ENCODE measurements around the gene CPPED1.

- TF ChIP-seq, protein P1, sequence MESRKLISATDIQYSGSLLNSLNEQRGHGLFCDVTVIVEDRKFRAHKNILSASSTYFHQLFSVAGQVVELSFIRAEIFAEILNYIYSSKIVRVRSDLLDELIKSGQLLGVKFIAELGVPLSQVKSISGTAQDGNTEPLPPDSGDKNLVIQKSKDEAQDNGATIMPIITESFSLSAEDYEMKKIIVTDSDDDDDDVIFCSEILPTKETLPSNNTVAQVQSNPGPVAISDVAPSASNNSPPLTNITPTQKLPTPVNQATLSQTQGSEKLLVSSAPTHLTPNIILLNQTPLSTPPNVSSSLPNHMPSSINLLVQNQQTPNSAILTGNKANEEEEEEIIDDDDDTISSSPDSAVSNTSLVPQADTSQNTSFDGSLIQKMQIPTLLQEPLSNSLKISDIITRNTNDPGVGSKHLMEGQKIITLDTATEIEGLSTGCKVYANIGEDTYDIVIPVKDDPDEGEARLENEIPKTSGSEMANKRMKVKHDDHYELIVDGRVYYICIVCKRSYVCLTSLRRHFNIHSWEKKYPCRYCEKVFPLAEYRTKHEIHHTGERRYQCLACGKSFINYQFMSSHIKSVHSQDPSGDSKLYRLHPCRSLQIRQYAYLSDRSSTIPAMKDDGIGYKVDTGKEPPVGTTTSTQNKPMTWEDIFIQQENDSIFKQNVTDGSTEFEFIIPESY (IDR thresholded peaks at IDR 0.05): no peak
- TF ChIP-seq JUND (IDR thresholded peaks at IDR 0.05; ENCODE audit: low read depth, low read length) (no peak), NFIC (IDR thresholded peaks at IDR 0.05; ENCODE audit: low read depth, low read length) (no peak), SRF (IDR thresholded peaks at IDR 0.05; ENCODE audit: low read depth in 2 of 2, low read length in 2 of 2) (no peak), RAD21 (IDR thresholded peaks at IDR 0.05; ENCODE audit: insufficient read depth, low read depth, low read length) (no peak), EZH2 (IDR thresholded peaks at IDR 0.05; ENCODE audit: borderline replicate concordance, control insufficient read depth, low read depth, low read length) (no peak), SMC3 (IDR thresholded peaks at IDR 0.05; ENCODE audit: borderline replicate concordance, low read length) (no peak), TCF7 (IDR thresholded peaks at IDR 0.05; ENCODE audit: borderline replicate concordance) (no peak), FOS (IDR thresholded peaks at IDR 0.05; ENCODE audit: borderline replicate concordance, extremely low read depth, insufficient read length) (no peak), ATF3 (IDR thresholded peaks at IDR 0.05; ENCODE audit: borderline replicate concordance, extremely low read depth, low read depth, low read length) (no peak), SIX5 (IDR thresholded peaks at IDR 0.05; ENCODE audit: low read depth, low read length, severe bottlenecking) (no peak), POLR2AphosphoS5 (IDR thresholded peaks at IDR 0.05; ENCODE audit: low read length) (no peak)
- TF ChIP-seq, protein P2, sequence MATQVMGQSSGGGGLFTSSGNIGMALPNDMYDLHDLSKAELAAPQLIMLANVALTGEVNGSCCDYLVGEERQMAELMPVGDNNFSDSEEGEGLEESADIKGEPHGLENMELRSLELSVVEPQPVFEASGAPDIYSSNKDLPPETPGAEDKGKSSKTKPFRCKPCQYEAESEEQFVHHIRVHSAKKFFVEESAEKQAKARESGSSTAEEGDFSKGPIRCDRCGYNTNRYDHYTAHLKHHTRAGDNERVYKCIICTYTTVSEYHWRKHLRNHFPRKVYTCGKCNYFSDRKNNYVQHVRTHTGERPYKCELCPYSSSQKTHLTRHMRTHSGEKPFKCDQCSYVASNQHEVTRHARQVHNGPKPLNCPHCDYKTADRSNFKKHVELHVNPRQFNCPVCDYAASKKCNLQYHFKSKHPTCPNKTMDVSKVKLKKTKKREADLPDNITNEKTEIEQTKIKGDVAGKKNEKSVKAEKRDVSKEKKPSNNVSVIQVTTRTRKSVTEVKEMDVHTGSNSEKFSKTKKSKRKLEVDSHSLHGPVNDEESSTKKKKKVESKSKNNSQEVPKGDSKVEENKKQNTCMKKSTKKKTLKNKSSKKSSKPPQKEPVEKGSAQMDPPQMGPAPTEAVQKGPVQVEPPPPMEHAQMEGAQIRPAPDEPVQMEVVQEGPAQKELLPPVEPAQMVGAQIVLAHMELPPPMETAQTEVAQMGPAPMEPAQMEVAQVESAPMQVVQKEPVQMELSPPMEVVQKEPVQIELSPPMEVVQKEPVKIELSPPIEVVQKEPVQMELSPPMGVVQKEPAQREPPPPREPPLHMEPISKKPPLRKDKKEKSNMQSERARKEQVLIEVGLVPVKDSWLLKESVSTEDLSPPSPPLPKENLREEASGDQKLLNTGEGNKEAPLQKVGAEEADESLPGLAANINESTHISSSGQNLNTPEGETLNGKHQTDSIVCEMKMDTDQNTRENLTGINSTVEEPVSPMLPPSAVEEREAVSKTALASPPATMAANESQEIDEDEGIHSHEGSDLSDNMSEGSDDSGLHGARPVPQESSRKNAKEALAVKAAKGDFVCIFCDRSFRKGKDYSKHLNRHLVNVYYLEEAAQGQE (IDR thresholded peaks at IDR 0.05; ENCODE audit: low read depth, low read length): no peak
- TF ChIP-seq, protein P3, sequence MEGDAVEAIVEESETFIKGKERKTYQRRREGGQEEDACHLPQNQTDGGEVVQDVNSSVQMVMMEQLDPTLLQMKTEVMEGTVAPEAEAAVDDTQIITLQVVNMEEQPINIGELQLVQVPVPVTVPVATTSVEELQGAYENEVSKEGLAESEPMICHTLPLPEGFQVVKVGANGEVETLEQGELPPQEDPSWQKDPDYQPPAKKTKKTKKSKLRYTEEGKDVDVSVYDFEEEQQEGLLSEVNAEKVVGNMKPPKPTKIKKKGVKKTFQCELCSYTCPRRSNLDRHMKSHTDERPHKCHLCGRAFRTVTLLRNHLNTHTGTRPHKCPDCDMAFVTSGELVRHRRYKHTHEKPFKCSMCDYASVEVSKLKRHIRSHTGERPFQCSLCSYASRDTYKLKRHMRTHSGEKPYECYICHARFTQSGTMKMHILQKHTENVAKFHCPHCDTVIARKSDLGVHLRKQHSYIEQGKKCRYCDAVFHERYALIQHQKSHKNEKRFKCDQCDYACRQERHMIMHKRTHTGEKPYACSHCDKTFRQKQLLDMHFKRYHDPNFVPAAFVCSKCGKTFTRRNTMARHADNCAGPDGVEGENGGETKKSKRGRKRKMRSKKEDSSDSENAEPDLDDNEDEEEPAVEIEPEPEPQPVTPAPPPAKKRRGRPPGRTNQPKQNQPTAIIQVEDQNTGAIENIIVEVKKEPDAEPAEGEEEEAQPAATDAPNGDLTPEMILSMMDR (IDR thresholded peaks at IDR 0.05 in 2 of 3, conservative IDR thresholded peaks at IDR 0.05 in 1 of 3; ENCODE audit: control insufficient read depth in 2 of 3, extremely low read depth in 1 of 3, insufficient read depth in 1 of 3, low read depth in 3 of 3, low read length in 3 of 3): no peak
Observed at GRCh38 chr16:12667909-12668308, 135.8 kb downstream of the CPPED1 start.
